GM23338 (cell line): ENCODE data around the gene VEGFB. TPM values are rescaled to one million over a fixed set of nuclear protein-coding genes. Genes with fewer than 3 reads are reported as not detected.
A peak's percentile ranks its signal among the peaks of the same experiment; 100 is the strongest.

Experiments used
- ATAC-seq: fragments of 200-7000 bp; cut with Tn5 transposase; 3 replicates; pipeline ENCODE4 v1.9.1; 2020
- DNase-seq: peaks from one replicate; pipeline ENCODE4 v3.0.0-alpha.2; 2015; ENCODE audit warnings: low spot score
- H2AFZ ChIP-seq: fragments of 200-600 bp; sonication (generic); 2 replicates; pipeline ENCODE4 v1.8.0; 2016; ENCODE audit warnings: antibody characterized with exemption, mild to moderate bottlenecking, moderate library complexity
- H3F3A ChIP-seq: fragments of 200-600 bp; sonication (generic); replicated peaks from 2 replicates; pipeline ENCODE4 v1.8.0; 2017; ENCODE audit warnings: antibody characterized with exemption, mixed run types, low read depth
- H3K27ac ChIP-seq: fragments of 200-600 bp; sonication (generic); 2 replicates; pipeline ENCODE4 v1.6.1; 2016; ENCODE audit warnings: low read depth
- H3K27me3 ChIP-seq: fragments of 200-600 bp; sonication (generic); 2 replicates; pipeline ENCODE4 v1.8.0; 2016; ENCODE audit warnings: mild to moderate bottlenecking, mixed run types, moderate library complexity; ENCODE audit not compliant: insufficient read depth
- H3K36me3 ChIP-seq: fragments of 200-600 bp; sonication (generic); 2 replicates; pipeline ENCODE4 v1.8.0; 2016; ENCODE audit warnings: mild to moderate bottlenecking; ENCODE audit not compliant: insufficient read depth
- H3K4me1 ChIP-seq: fragments of 200-600 bp; sonication (generic); 2 replicates; pipeline ENCODE4 v1.8.0; 2016; ENCODE audit warnings: mild to moderate bottlenecking, moderate library complexity; ENCODE audit not compliant: insufficient read depth
- H3K4me2 ChIP-seq: fragments of 200-600 bp; sonication (generic); 2 replicates; pipeline ENCODE4 v1.7.1; 2017; ENCODE audit warnings: mixed run types
- H3K4me3 ChIP-seq: fragments of 200-600 bp; sonication (generic); 2 replicates; pipeline ENCODE4 v1.6.1; 2016; ENCODE audit warnings: mixed run types
- H3K79me2 ChIP-seq: fragments of 200-600 bp; sonication (generic); replicated peaks from 2 replicates; pipeline ENCODE4 v1.8.0; 2017; ENCODE audit warnings: mild to moderate bottlenecking; ENCODE audit not compliant: insufficient read depth
- H3K9me2 ChIP-seq: fragments of 200-600 bp; sonication (generic); 2 replicates; pipeline ENCODE4 v1.8.0; 2017; ENCODE audit not compliant: insufficient read depth
- H4K20me1 ChIP-seq: fragments of 200-600 bp; sonication (generic); replicated peaks from 2 replicates; pipeline ENCODE4 v1.8.0; 2017; ENCODE audit warnings: mild to moderate bottlenecking; ENCODE audit not compliant: insufficient read depth
- H3K27ac Mint-ChIP-seq: 2 replicates; pipeline ENCODE4 v1.8.0; 2020; ENCODE audit warnings: inconsistent platforms, mild to moderate bottlenecking, moderate library complexity, mixed read lengths
- H3K27me3 Mint-ChIP-seq: 3 replicates; pipeline ENCODE4 v1.8.0; 2022; ENCODE audit warnings: low read depth, mild to moderate bottlenecking, moderate library complexity, mixed read lengths, inconsistent platforms; ENCODE audit not compliant: insufficient read depth, poor library complexity
- H3K36me3 Mint-ChIP-seq: 3 replicates; pipeline ENCODE4 v1.8.0; 2021; ENCODE audit warnings: low read depth, mild to moderate bottlenecking, inconsistent platforms, moderate library complexity, mixed read lengths
- H3K4me1 Mint-ChIP-seq: 3 replicates; pipeline ENCODE4 v1.8.0; 2020; ENCODE audit warnings: mild to moderate bottlenecking, inconsistent platforms, mixed read lengths
- H3K4me3 Mint-ChIP-seq: 3 replicates; pipeline ENCODE4 v1.8.0; 2021; ENCODE audit warnings: moderate library complexity, mild to moderate bottlenecking, inconsistent platforms, mixed read lengths
- H3K9me3 Mint-ChIP-seq: 3 replicates; pipeline ENCODE4 v1.8.0; 2020; ENCODE audit warnings: moderate library complexity, mild to moderate bottlenecking, inconsistent platforms, mixed read lengths
- CREB1 ChIP-seq: fragments of 250-450 bp; sonication (Bioruptor Pico); IDR thresholded peaks from 2 replicates; pipeline ENCODE4 v1.5.0; 2020; ENCODE audit warnings: low read depth, mild to moderate bottlenecking, moderate library complexity
- EZH2 ChIP-seq: fragments of 200-600 bp; sonication (generic); IDR thresholded peaks from one replicate; pipeline ENCODE4 v1.8.0; 2017; ENCODE audit warnings: antibody characterized with exemption, mild to moderate bottlenecking, low read depth; ENCODE audit not compliant: unreplicated experiment
- EZH2phosphoT487 ChIP-seq: fragments of 200-600 bp; sonication (generic); IDR thresholded peaks from one replicate; pipeline ENCODE4 v1.8.1; 2018; ENCODE audit warnings: antibody characterized with exemption; ENCODE audit not compliant: unreplicated experiment
- JUNB ChIP-seq: IDR thresholded peaks from one replicate; pipeline ENCODE4 v1.6.1; 2016; ENCODE audit warnings: antibody characterized with exemption; ENCODE audit not compliant: unreplicated experiment
- NANOG ChIP-seq: IDR thresholded peaks from 2 replicates; pipeline ENCODE4 v1.6.1; 2016; ENCODE audit warnings: antibody characterized with exemption, borderline replicate concordance
- POLR2AphosphoS5 ChIP-seq: IDR thresholded peaks from 2 replicates; pipeline ENCODE4 v1.6.1; 2016; ENCODE audit warnings: antibody characterized with exemption, low read depth
- STAT1 ChIP-seq: IDR thresholded peaks from one replicate; pipeline ENCODE4 v1.6.1; 2016; ENCODE audit warnings: antibody characterized with exemption; ENCODE audit not compliant: unreplicated experiment
- ZNF114 ChIP-seq: fragments of 250-450 bp; sonication (Bioruptor Pico); IDR thresholded peaks from 2 replicates; pipeline ENCODE4 v1.5.0; 2020; ENCODE audit warnings: mild to moderate bottlenecking, moderate library complexity
- ZNF331 ChIP-seq: fragments of 250-450 bp; sonication (Bioruptor Pico); IDR thresholded peaks from 2 replicates; pipeline ENCODE4 v1.5.0; 2020; ENCODE audit warnings: low read depth, mild to moderate bottlenecking, moderate library complexity
- long read RNA-seq: library from polyadenylated mRNA; unstranded; transcript quantifications from one replicate; pipeline ENCODE4 v2.0.0, GENCODE V29; 2020; ENCODE audit not compliant: unreplicated experiment
- polyA plus RNA-seq: library from polyadenylated mRNA; unstranded; fragments of >200 nt; fragmentation: Nextera tagmentation; extraction: Ambion mirVana; gene quantifications from 2 replicates; pipeline ENCODE4 v1.2.1, GENCODE V29; 2016
- total RNA-seq: library from RNA; depleted of rRNA; stranded (reverse); fragments of >200 nt; shearing (Covaris generic); gene quantifications from 2 replicates; pipeline ENCODE4 v1.2.3, GENCODE V29; 2014; rRNA removed
- TF ChIP-seq, protein P1 (sequence below), 2 experiments: fragments of 200-600 bp in 1 of 2; sonication (generic) in 1 of 2; conservative IDR thresholded peaks; 2 replicates each; pipeline versions ENCODE4 v1.5.1 to v1.6.1; 2016 to 2017; ENCODE audit warnings: antibody characterized with exemption in 2 of 2, low read depth in 2 of 2, mild to moderate bottlenecking in 2 of 2, moderate library complexity in 1 of 2
- TF ChIP-seq, protein P2 (sequence below): IDR thresholded peaks from 2 replicates; pipeline ENCODE4 v1.6.1; 2016; ENCODE audit warnings: antibody characterized with exemption
- TF ChIP-seq, protein P3 (sequence below): IDR thresholded peaks from one replicate; pipeline ENCODE4 v1.6.1; 2018; ENCODE audit warnings: antibody characterized with exemption; ENCODE audit not compliant: unreplicated experiment

The VEGFB gene, protein sequence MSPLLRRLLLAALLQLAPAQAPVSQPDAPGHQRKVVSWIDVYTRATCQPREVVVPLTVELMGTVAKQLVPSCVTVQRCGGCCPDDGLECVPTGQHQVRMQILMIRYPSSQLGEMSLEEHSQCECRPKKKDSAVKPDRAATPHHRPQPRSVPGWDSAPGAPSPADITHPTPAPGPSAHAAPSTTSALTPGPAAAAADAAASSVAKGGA
- total RNA-seq, result 24.2 and 25.8 TPM in 2 replicates
- polyA plus RNA-seq, result 20.8 and 24.6 TPM in 2 replicates
- long read RNA-seq, partial matches to known transcripts, result 9 of 11 reads
- long read RNA-seq, other reads (novel, unspliced or antisense), result 1 of 11 reads

DNA sequence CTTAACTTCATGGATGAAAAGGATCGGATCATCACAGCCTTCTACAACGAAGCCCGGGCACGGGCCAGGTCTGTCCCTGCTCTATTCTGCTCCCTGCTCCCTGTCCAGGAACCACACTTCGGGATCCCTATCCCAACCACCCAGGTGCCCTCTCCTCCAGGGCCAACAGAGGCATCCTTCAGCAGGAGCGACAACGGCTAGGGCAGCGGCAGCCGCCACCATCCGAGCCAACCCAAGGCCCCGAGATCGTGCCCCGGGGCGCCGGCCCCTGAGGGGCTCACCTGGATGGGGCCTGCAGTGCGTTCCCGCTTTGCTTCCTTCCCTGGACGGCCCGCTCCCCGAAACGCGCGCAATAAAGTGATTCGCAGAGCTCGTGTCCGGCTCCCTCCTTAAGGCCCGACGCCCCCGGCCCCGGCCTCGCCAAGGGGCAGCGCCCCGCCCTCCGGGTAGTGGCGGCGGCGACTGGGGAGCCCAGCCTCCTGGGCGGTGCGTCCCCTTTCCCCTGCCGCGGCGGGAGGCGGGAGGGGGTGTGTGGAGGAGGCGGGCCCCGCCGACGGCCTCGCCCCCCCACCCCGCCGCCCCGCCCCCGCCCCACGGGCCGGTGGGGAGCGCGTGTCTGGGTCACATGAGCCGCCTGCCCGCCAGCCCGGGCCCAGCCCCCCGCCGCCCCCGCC lies at the start of gene VEGFB:
VEGFB (plus strand) TSS at position 672 of the 674 bp plus-strand sequence. CDS start 250 bp downstream, outside the sequence.
- H3K9me2 ChIP-seq, result no peaks in the 10 kb centered on the region
- peaks cover 25% of the 10 kb centered on the region for H3F3A ChIP-seq
- Mint-ChIP-seq H3K4me3 (peak within 1 kb of the TSS; percentile 83), H3K4me1 (peaks cover 20% of the 10 kb centered on the region), H3K9me3 (no peaks in the 10 kb centered on the region), H3K27ac (no peak within 1 kb of the TSS), H3K36me3 (peaks cover 11% of the 10 kb centered on the region), H3K27me3 (peaks cover 27% of the 10 kb centered on the region)
- peaks cover 23% of the 10 kb centered on the region; the same call in 1 of the 2 replicates for H3K27me3 ChIP-seq
- DNase-seq (peak; percentile 71), ATAC-seq (peak; percentile 16)
- H3K4me1 ChIP-seq, result peaks cover 17% of the 10 kb centered on the region; the same call in 1 of the 2 replicates
- peak within 1 kb of the TSS; percentile 63 for H2AFZ ChIP-seq
- H3K36me3 ChIP-seq, result no peaks in the 10 kb centered on the region
- H3K4me3 ChIP-seq, result peak within 1 kb of the TSS; percentile 79
- peaks cover 4% of the 10 kb centered on the region; the same call in 1 of the 2 replicates for H3K79me2 ChIP-seq
- no peak within 1 kb of the TSS for H3K27ac ChIP-seq
- H4K20me1 ChIP-seq, result no peaks in the 10 kb centered on the region
- H3K4me2 ChIP-seq, result peak within 1 kb of the TSS; percentile 92
- TF ChIP-seq POLR2AphosphoS5 (peak; percentile 65), ZNF331 (CRISPR knock-in tag) (no peak)

DNA sequence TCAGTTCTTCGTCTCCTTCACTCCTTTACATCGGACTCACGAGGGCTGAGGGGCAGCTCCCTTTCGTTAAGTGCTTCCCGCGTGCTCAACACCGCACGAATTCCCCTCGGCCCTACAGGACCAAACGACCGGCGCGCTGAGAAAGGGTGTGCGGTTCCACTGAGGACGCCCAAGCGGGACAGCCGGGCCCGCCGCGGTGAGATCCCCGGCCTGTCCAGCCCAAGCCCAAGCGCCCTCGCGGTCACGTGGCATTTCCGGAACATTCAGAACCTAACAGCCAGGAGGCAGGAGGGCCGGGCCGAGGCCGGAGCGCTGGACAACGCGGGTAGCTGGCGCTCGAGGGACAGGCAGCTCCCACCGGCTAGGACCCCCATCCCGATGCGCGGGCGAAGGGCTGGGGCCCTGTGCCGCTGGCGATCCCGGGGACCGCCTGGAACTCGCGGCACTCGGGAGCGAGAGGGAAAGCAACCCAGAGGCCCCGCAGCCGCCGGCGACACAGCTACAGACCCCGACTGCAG lies 49.1 kb upstream of the VEGFB start:
- no peaks in the 10 kb centered on the region for H3K27me3 ChIP-seq
- no peaks in the 10 kb centered on the region for H3K9me2 ChIP-seq
- peak overlapping the region; percentile 92 for H3K4me2 ChIP-seq
- H3K27ac ChIP-seq, result peak overlapping the region; percentile 95
- Mint-ChIP-seq H3K4me3 (peak overlapping the region; percentile 98; the same call in 2 of the 3 replicates), H3K9me3 (no peaks in the 10 kb centered on the region), H3K27ac (peak overlapping the region; percentile 99), H3K4me1 (peaks cover 33% of the 10 kb centered on the region), H3K36me3 (peaks cover 35% of the 10 kb centered on the region), H3K27me3 (peaks cover 31% of the 10 kb centered on the region)
- H2AFZ ChIP-seq, result peak overlapping the region; percentile 80; the same call in 1 of the 2 replicates
- peaks cover 12% of the 10 kb centered on the region for H3K36me3 ChIP-seq
- peak overlapping the region; percentile 78 for H3K4me3 ChIP-seq
- H3F3A ChIP-seq, result peaks cover 43% of the 10 kb centered on the region
- ATAC-seq, result peak; percentile 37
- DNase-seq, result peak; percentile 85
- peaks cover 35% of the 10 kb centered on the region for H4K20me1 ChIP-seq
- H3K4me1 ChIP-seq, result peaks cover 18% of the 10 kb centered on the region; the same call in 1 of the 2 replicates
- H3K79me2 ChIP-seq, result peaks cover 23% of the 10 kb centered on the region
- TF ChIP-seq ZNF114 (CRISPR knock-in tag) (no peak), NANOG (no peak), EZH2 (no peak), CREB1 (CRISPR knock-in tag) (no peak), ZNF331 (CRISPR knock-in tag) (no peak), JUNB (no peak), STAT1 (no peak), EZH2phosphoT487 (no peak), POLR2AphosphoS5 (peak; percentile 97)
- TF ChIP-seq, protein P1, sequence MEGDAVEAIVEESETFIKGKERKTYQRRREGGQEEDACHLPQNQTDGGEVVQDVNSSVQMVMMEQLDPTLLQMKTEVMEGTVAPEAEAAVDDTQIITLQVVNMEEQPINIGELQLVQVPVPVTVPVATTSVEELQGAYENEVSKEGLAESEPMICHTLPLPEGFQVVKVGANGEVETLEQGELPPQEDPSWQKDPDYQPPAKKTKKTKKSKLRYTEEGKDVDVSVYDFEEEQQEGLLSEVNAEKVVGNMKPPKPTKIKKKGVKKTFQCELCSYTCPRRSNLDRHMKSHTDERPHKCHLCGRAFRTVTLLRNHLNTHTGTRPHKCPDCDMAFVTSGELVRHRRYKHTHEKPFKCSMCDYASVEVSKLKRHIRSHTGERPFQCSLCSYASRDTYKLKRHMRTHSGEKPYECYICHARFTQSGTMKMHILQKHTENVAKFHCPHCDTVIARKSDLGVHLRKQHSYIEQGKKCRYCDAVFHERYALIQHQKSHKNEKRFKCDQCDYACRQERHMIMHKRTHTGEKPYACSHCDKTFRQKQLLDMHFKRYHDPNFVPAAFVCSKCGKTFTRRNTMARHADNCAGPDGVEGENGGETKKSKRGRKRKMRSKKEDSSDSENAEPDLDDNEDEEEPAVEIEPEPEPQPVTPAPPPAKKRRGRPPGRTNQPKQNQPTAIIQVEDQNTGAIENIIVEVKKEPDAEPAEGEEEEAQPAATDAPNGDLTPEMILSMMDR (conservative IDR thresholded peaks at IDR 0.05; ENCODE audit: low read depth in 2 of 2), result no peak
- TF ChIP-seq, protein P2, sequence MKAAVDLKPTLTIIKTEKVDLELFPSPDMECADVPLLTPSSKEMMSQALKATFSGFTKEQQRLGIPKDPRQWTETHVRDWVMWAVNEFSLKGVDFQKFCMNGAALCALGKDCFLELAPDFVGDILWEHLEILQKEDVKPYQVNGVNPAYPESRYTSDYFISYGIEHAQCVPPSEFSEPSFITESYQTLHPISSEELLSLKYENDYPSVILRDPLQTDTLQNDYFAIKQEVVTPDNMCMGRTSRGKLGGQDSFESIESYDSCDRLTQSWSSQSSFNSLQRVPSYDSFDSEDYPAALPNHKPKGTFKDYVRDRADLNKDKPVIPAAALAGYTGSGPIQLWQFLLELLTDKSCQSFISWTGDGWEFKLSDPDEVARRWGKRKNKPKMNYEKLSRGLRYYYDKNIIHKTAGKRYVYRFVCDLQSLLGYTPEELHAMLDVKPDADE, result 0 out of 2 replicates have a peak, but pooled peaks have one; percentile 38
- TF ChIP-seq, protein P3, sequence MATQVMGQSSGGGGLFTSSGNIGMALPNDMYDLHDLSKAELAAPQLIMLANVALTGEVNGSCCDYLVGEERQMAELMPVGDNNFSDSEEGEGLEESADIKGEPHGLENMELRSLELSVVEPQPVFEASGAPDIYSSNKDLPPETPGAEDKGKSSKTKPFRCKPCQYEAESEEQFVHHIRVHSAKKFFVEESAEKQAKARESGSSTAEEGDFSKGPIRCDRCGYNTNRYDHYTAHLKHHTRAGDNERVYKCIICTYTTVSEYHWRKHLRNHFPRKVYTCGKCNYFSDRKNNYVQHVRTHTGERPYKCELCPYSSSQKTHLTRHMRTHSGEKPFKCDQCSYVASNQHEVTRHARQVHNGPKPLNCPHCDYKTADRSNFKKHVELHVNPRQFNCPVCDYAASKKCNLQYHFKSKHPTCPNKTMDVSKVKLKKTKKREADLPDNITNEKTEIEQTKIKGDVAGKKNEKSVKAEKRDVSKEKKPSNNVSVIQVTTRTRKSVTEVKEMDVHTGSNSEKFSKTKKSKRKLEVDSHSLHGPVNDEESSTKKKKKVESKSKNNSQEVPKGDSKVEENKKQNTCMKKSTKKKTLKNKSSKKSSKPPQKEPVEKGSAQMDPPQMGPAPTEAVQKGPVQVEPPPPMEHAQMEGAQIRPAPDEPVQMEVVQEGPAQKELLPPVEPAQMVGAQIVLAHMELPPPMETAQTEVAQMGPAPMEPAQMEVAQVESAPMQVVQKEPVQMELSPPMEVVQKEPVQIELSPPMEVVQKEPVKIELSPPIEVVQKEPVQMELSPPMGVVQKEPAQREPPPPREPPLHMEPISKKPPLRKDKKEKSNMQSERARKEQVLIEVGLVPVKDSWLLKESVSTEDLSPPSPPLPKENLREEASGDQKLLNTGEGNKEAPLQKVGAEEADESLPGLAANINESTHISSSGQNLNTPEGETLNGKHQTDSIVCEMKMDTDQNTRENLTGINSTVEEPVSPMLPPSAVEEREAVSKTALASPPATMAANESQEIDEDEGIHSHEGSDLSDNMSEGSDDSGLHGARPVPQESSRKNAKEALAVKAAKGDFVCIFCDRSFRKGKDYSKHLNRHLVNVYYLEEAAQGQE, result no peak
